Measurements from ENCODE around the gene RARG.

Gene RARG

DNA sequence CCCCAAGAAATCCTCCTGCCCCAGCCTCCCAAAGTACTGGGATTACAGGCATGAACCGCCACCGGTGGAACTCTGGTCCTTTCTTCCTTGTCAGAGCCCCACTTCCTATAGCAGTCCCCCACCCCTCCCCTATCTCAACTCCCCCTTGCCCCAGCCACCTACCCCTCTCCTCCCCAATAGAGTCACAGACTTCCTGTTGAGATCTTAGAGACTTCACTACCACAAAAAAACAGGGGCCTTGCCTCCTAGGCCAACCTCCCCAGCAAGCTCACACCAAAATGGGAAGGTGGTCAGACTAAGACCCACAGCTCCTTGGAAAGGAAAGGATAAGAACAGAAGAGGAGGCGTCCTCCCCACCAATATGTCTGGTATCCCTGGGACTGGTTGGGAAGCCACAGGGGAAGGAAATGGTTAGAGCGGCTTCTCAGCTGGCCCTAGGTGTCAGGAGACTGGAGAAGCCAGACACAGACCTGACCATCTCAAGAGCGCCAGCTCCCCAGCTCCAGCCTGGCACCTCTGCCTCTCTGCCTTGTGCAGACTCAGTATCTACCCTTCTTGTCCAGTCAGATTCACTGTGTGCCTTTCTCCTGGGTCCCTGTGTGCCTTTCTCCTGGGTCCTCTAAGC lies 33.4 kb downstream of the RARG start:
- TF ChIP-seq, protein P1, sequence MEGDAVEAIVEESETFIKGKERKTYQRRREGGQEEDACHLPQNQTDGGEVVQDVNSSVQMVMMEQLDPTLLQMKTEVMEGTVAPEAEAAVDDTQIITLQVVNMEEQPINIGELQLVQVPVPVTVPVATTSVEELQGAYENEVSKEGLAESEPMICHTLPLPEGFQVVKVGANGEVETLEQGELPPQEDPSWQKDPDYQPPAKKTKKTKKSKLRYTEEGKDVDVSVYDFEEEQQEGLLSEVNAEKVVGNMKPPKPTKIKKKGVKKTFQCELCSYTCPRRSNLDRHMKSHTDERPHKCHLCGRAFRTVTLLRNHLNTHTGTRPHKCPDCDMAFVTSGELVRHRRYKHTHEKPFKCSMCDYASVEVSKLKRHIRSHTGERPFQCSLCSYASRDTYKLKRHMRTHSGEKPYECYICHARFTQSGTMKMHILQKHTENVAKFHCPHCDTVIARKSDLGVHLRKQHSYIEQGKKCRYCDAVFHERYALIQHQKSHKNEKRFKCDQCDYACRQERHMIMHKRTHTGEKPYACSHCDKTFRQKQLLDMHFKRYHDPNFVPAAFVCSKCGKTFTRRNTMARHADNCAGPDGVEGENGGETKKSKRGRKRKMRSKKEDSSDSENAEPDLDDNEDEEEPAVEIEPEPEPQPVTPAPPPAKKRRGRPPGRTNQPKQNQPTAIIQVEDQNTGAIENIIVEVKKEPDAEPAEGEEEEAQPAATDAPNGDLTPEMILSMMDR (IDR thresholded peaks at IDR 0.05; ENCODE audit: borderline replicate concordance, control extremely low read depth, extremely low read depth, insufficient read depth, missing control alignments): no peak
- in situ Hi-C loops (cut with MboI; ENCODE audit: low sequenced_read_pairs, unreplicated experiment): no loop called here
- DNase-seq (ENCODE audit: low spot score): no peak

DNA sequence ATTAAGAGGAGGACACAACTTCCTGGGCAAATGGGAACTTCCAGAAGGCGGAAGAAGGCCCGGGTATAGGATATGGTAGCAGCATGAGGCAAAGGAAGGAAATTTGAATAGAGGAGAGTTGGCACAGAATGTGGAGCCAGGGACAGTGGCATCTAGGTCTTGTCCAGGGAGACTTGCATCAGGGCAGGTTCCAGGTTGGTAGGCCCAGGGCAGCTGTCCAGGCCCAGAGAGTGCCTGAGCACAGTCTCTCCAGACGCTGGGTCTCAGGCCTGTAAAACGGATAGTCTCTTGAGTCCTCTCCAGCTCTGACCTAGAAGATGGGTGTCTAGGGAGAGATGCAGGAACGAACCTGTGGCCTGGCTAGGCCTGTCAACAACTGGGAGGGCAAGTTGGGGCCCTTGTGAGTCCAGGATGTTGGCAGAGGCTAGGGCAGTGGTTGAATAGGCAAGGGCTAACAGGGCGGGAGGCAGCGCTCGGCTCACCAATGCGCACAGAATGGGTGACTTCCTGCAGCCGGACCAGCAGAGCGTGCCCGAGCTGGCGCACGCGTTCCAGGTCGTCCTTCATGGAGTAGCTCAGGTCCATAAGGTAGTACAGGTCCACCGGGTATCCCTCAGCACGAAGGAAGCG lies 34.9 kb downstream of the RARG start:
- in situ Hi-C loops (cut with MboI; ENCODE audit: low sequenced_read_pairs, unreplicated experiment): no loop called here
- TF ChIP-seq, protein P1 (IDR thresholded peaks at IDR 0.05; ENCODE audit: borderline replicate concordance, control extremely low read depth, extremely low read depth, insufficient read depth, missing control alignments): no peak
- no peak for DNase-seq (ENCODE audit: low spot score)

DNA sequence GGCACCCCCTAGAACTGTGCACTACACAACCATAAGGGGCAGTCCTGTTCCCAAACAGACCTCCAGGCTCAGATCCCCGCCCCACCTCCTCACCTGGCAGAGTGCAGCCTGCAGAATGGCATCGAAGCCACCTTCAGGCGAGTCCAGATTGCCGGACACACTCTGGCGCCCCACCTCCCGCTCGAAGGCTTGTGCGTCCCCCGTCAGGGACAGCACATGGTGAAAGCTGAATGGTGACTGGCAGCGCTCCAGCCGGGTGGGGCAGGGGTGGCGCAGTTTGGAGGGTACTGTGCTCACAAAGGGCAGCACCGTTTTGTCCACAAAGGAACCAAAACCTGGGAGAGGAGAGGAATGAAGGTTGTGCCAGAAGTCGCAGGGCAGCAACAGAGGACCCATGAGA lies 35.5 kb downstream of the RARG start:
- in situ Hi-C loops (cut with MboI; ENCODE audit: low sequenced_read_pairs, unreplicated experiment): no loop called here
- TF ChIP-seq, protein P1 (IDR thresholded peaks at IDR 0.05; ENCODE audit: borderline replicate concordance, control extremely low read depth, extremely low read depth, insufficient read depth, missing control alignments): no peak
- DNase-seq (ENCODE audit: low spot score): no peak

DNA sequence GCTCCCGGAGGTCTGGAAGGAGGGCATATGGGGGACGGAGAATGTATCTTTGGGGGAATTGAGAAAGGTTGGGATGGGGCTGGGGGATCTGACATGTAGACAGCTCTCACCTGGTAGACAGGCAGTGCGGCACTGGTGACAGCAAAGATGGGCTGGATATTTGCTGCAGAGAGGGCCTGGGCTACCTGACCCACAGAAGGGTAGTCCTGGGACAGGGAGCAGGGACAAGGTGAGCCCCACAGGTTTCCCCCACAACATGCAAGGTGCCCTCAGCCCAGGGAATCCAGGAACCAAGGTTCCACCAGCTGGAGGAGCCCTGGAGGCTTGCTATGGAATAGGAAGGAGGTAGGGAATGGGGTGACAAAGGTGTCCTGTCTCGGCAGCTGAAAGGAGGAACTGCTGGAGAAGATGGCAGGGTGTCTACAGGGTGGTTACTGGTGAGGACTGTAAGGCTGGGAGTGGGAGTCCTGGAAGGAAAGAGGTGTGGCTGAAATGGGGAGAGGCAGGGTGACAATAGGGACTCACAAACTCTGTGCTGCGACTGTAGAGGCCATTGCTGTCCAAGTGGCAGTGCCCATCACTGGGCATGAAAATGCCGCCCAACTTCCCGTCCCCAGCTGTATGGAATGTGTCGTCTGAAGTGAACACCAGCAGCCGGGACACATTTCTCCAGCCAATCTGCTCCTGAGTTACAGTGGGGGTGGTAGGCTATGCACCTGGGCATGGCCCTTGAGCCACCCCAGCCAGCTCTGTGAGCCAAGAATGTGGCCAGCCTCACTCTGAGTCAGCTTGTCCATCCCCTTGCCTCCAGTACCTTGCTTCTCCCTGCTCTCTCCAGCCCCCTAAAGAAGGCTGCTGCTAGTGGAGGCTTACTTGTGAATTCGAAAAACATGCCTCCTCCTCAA lies 36.2 kb downstream of the RARG start:
- in situ Hi-C loops (cut with MboI; ENCODE audit: low sequenced_read_pairs, unreplicated experiment): no loop called here
- DNase-seq (ENCODE audit: low spot score): no peak
- TF ChIP-seq, protein P1 (IDR thresholded peaks at IDR 0.05; ENCODE audit: borderline replicate concordance, control extremely low read depth, extremely low read depth, insufficient read depth, missing control alignments): no peak

DNA sequence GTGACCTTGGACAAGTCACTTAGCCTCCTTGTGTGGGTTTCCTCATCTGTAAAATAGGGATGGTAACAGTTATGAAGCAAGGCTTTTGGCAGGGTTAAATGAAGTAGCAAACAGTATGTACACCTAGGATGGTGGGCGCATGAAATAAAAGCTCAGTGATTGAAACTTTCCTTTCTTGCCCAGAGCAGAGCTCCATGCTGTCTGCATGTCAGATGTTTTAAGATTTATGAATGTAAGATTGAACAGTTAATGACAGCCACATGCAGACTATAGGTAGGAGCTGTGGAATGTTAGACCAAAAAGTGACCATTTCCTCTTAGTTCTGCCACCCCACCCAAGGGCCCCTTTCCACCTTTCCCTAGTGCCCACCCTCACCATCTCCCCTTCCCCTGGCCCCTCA lies 37.0 kb downstream of the RARG start:
- TF ChIP-seq, protein P1 (IDR thresholded peaks at IDR 0.05; ENCODE audit: borderline replicate concordance, control extremely low read depth, extremely low read depth, insufficient read depth, missing control alignments): no peak

DNA sequence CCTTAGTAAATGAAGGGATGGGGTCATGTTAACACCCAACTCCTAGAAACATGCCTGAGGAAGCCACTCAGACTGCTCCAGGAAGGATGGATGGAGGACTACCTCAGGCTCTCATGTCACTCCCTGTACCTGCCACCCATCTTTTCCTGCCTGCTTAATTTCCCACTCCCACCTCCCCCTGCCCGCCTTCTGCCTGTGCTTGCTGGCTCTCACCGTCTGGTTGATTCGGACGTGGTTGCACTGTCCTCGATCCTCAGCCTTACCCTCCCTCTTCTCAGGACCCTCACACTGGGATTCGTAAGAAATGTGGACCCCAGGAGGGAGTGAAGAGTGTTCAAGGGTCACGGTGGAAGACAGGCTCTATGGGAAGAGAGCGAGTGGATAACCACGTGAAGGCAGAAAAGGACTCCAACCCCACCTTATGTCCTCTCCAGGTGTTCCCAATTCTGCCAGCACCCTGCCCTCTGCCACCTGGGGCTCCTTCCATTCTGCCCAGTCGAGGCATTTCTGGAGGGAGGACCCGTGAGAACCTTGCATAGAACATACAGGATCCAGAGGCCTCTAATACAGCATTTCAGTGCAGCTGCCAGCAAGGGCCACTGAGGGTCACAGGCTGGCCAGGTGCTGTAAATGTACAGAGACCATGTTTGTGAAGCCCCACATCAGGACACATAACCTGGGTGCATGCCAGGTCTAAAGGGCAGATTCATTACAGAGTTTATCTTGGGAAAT lies 37.9 kb downstream of the RARG start:
- TF ChIP-seq, protein P1 (IDR thresholded peaks at IDR 0.05; ENCODE audit: borderline replicate concordance, control extremely low read depth, extremely low read depth, insufficient read depth, missing control alignments): no peak
- no peak for DNase-seq (ENCODE audit: low spot score)
- in situ Hi-C loops (cut with MboI; ENCODE audit: low sequenced_read_pairs, unreplicated experiment): no loop called here

More for the DNA sequence above, 37.0 kb downstream of the RARG start:
- in situ Hi-C loops (cut with MboI; ENCODE audit: low sequenced_read_pairs, unreplicated experiment): no loop called here
- no peak for DNase-seq (ENCODE audit: low spot score)
